Ovary (tissue), 3 donors: ENCODE measurements around the gene FIGLA.

ENCODE experiments used
- EP300 ChIP-seq: sonication (generic); formaldehyde crosslinking; IDR thresholded peaks from one replicate; pipeline ENCODE4 v1.6.1; 2017; ENCODE audit warnings: antibody characterized with exemption
- POLR2A ChIP-seq: fragments of 450-650 bp; IDR thresholded peaks from one replicate; pipeline ENCODE4 v1.6.1; 2017; ENCODE audit warnings: antibody characterized with exemption, mild to moderate bottlenecking, moderate library complexity
- TF ChIP-seq, protein P1 (sequence below), 3 donors: fragments of 450-650 bp in 2 of 3; fragments of 200-600 bp in 1 of 3; IDR thresholded peaks; one replicate each; pipeline versions ENCODE4 v1.5.1 to v1.8.0; 2016 to 2022; ENCODE audit warnings: antibody characterized with exemption in 3 of 3, mild to moderate bottlenecking in 1 of 3
- donor health status: DM: no; HTN: no; CAD: no.

DNA sequence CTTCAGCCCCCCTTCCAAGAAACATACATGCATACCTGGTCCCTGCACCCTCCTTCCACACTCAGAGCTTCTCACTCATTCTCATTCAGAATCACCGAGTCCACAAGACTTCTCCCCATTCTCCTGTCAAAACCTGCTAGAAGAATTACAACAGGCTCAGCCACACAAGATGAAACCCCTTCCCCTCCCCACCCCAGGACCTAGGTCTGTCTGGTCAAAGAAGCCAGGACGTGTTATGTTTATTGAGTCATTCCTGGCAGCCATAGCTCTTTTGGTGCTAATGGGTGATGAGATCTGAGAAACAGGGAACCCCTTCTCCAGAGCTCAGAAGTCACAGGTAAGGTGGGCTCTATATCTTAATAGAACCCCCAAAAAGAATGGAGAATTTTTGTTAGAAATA is 21.0 kb downstream of the FIGLA start:
- TF ChIP-seq, protein P1, sequence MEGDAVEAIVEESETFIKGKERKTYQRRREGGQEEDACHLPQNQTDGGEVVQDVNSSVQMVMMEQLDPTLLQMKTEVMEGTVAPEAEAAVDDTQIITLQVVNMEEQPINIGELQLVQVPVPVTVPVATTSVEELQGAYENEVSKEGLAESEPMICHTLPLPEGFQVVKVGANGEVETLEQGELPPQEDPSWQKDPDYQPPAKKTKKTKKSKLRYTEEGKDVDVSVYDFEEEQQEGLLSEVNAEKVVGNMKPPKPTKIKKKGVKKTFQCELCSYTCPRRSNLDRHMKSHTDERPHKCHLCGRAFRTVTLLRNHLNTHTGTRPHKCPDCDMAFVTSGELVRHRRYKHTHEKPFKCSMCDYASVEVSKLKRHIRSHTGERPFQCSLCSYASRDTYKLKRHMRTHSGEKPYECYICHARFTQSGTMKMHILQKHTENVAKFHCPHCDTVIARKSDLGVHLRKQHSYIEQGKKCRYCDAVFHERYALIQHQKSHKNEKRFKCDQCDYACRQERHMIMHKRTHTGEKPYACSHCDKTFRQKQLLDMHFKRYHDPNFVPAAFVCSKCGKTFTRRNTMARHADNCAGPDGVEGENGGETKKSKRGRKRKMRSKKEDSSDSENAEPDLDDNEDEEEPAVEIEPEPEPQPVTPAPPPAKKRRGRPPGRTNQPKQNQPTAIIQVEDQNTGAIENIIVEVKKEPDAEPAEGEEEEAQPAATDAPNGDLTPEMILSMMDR (IDR thresholded peaks at IDR 0.05) = no peak
- TF ChIP-seq POLR2A = no peak
- no peak for TF ChIP-seq EP300
